ENCODE results near the gene TDP1. TPM values are rescaled to one million over a fixed set of nuclear protein-coding genes. Genes with fewer than 3 reads are reported as not detected.

The TDP1 gene
- total and polyA plus RNA-seq, 7 experiments from 2014 or later = 39.0 to 69.2 (median 62.3) TPM

- Histone ChIP-seq H3K36me3 (ENCODE audit: control insufficient read depth in 2 of 3, insufficient read depth in 3 of 3, low read length in 3 of 3) (peaks cover 0 to 65% (median 30%) of the 10 kb centered on the region in 3 experiments), H3K9me3 (ENCODE audit: control insufficient read depth in 2 of 3, low read length in 3 of 3) (no peaks in the 10 kb centered on the region), H3K4me1 (ENCODE audit: control insufficient read depth in 2 of 2, insufficient read depth in 2 of 2, low read length in 2 of 2) (no peaks in the 10 kb centered on the region), H3K4me3 (ENCODE audit: low read length) (no peak overlapping the region), H3K27me3 (ENCODE audit: control insufficient read depth in 2 of 2, insufficient read depth in 2 of 2, low read length in 2 of 2) (no peaks in the 10 kb centered on the region), H3K27ac (ENCODE audit: low read depth, low read length) (no peak overlapping the region)
- DNase-seq (no peak), ATAC-seq (no peak)
- H3K4me1 Mint-ChIP-seq = peaks cover 0 to 2% (median 0%) of the 10 kb centered on the region in 7 donors
- no peak overlapping the region for H3K27ac Mint-ChIP-seq
- no peak overlapping the region for H3K4me3 Mint-ChIP-seq
- H3K9me3 Mint-ChIP-seq = no peaks in the 10 kb centered on the region
- H3K36me3 Mint-ChIP-seq = peaks cover 7 to 71% (median 37%) of the 10 kb centered on the region in 5 donors
- POLR2A ChIA-PET = no interaction called here
- no peaks in the 10 kb centered on the region for H3K27me3 Mint-ChIP-seq
- CTCF ChIA-PET = interaction anchor here (1.6 kb wide), 1 partner anchor 16 kb away, joined by 5 read pairs; no protein-coding TSS in a partner anchor
- intact Hi-C loops (cut with micrococcal nuclease) = no loop called here
These were observed 33.1 kb downstream of the TDP1 start for GRCh38 chr14:89988787-89989186.

GRCh38 chr14:89990218-89990617 is 34.5 kb downstream of the TDP1 start:
- Histone ChIP-seq H3K4me1 (ENCODE audit: control insufficient read depth in 2 of 2, insufficient read depth in 2 of 2, low read length in 2 of 2) (no peaks in the 10 kb centered on the region), H3K9me3 (ENCODE audit: control insufficient read depth in 2 of 3, low read length in 3 of 3) (no peaks in the 10 kb centered on the region), H3K36me3 (ENCODE audit: control insufficient read depth in 2 of 3, insufficient read depth in 3 of 3, low read length in 3 of 3) (peaks cover 0 to 68% (median 30%) of the 10 kb centered on the region in 3 experiments), H3K27ac (ENCODE audit: low read depth, low read length) (no peak overlapping the region), H3K4me3 (ENCODE audit: low read length) (no peak overlapping the region), H3K27me3 (ENCODE audit: control insufficient read depth in 2 of 2, insufficient read depth in 2 of 2, low read length in 2 of 2) (no peaks in the 10 kb centered on the region)
- CTCF ChIA-PET = no interaction called here
- Mint-ChIP-seq H3K27me3 (no peaks in the 10 kb centered on the region), H3K27ac (no peak overlapping the region), H3K9me3 (no peaks in the 10 kb centered on the region), H3K4me1 (peaks cover 0 to 2% (median 0%) of the 10 kb centered on the region in 7 donors), H3K36me3 (peaks cover 14 to 69% (median 38%) of the 10 kb centered on the region in 5 donors), H3K4me3 (no peak overlapping the region)
- POLR2A ChIA-PET = no interaction called here
- intact Hi-C loops (cut with micrococcal nuclease) = no loop called here
- no peak for ATAC-seq
- DNase-seq = no peak

GRCh38 chr14:89990623-89991275 is 35.0 kb downstream of the TDP1 start:
- ATAC-seq (no peak), DNase-seq (no peak)
- H3K27ac Mint-ChIP-seq = no peak overlapping the region
- no peaks in the 10 kb centered on the region for H3K9me3 Mint-ChIP-seq
- intact Hi-C loops (cut with micrococcal nuclease) = no loop called here
- H3K9me3 ChIP-seq (ENCODE audit: control insufficient read depth in 2 of 3, low read length in 3 of 3) = no peaks in the 10 kb centered on the region
- H3K4me1 ChIP-seq (ENCODE audit: control insufficient read depth in 2 of 2, insufficient read depth in 2 of 2, low read length in 2 of 2) = no peaks in the 10 kb centered on the region
- peaks cover 14 to 75% (median 43%) of the 10 kb centered on the region in 5 donors for H3K36me3 Mint-ChIP-seq
- CTCF ChIA-PET = interaction anchor here (0.6 kb wide), 1 partner anchor 16 kb away, joined by 4 read pairs; no protein-coding TSS in a partner anchor
- H3K27ac ChIP-seq (ENCODE audit: low read depth, low read length) = no peak overlapping the region
- H3K36me3 ChIP-seq (ENCODE audit: control insufficient read depth in 2 of 3, insufficient read depth in 3 of 3, low read length in 3 of 3) = peaks cover 0 to 73% (median 30%) of the 10 kb centered on the region in 3 experiments
- no peaks in the 10 kb centered on the region for H3K27me3 Mint-ChIP-seq
- POLR2A ChIA-PET = no interaction called here
- H3K27me3 ChIP-seq (ENCODE audit: control insufficient read depth in 2 of 2, insufficient read depth in 2 of 2, low read length in 2 of 2) = no peaks in the 10 kb centered on the region
- no peak overlapping the region for H3K4me3 ChIP-seq (ENCODE audit: low read length)
- H3K4me3 Mint-ChIP-seq = no peak overlapping the region
- peaks cover 0 to 2% (median 0%) of the 10 kb centered on the region in 7 donors for H3K4me1 Mint-ChIP-seq

GRCh38 chr14:89992273-89992672 is 36.5 kb downstream of the TDP1 start:
- Histone ChIP-seq H3K36me3 (ENCODE audit: control insufficient read depth in 2 of 3, insufficient read depth in 3 of 3, low read length in 3 of 3) (peaks cover 0 to 76% (median 23%) of the 10 kb centered on the region in 3 experiments), H3K9me3 (ENCODE audit: control insufficient read depth in 2 of 3, low read length in 3 of 3) (no peaks in the 10 kb centered on the region), H3K4me3 (ENCODE audit: low read length) (no peak overlapping the region), H3K27me3 (ENCODE audit: control insufficient read depth in 2 of 2, insufficient read depth in 2 of 2, low read length in 2 of 2) (no peaks in the 10 kb centered on the region), H3K27ac (ENCODE audit: low read depth, low read length) (no peak overlapping the region), H3K4me1 (ENCODE audit: control insufficient read depth in 2 of 2, insufficient read depth in 2 of 2, low read length in 2 of 2) (no peaks in the 10 kb centered on the region)
- H3K4me1 Mint-ChIP-seq = peaks cover 0 to 2% (median 0%) of the 10 kb centered on the region in 7 donors
- H3K9me3 Mint-ChIP-seq = no peaks in the 10 kb centered on the region
- DNase-seq = no peak
- ChIA-PET CTCF (no interaction called here), POLR2A (no interaction called here)
- ATAC-seq = no peak
- intact Hi-C loops (cut with micrococcal nuclease) = no loop called here
- H3K27me3 Mint-ChIP-seq = no peaks in the 10 kb centered on the region
- no peak overlapping the region for H3K4me3 Mint-ChIP-seq
- H3K27ac Mint-ChIP-seq = no peak overlapping the region
- peaks cover 16 to 76% (median 47%) of the 10 kb centered on the region in 5 donors for H3K36me3 Mint-ChIP-seq

- ChIA-PET CTCF (no interaction called here), POLR2A (no interaction called here)
- H3K4me3 Mint-ChIP-seq = no peak overlapping the region
- Histone ChIP-seq H3K4me1 (ENCODE audit: control insufficient read depth in 2 of 2, insufficient read depth in 2 of 2, low read length in 2 of 2) (no peaks in the 10 kb centered on the region), H3K9me3 (ENCODE audit: control insufficient read depth in 2 of 3, low read length in 3 of 3) (no peaks in the 10 kb centered on the region), H3K4me3 (ENCODE audit: low read length) (no peak overlapping the region), H3K27me3 (ENCODE audit: control insufficient read depth in 2 of 2, insufficient read depth in 2 of 2, low read length in 2 of 2) (no peaks in the 10 kb centered on the region), H3K27ac (ENCODE audit: low read depth, low read length) (no peak overlapping the region), H3K36me3 (ENCODE audit: control insufficient read depth in 2 of 3, insufficient read depth in 3 of 3, low read length in 3 of 3) (peaks cover 4 to 72% (median 5%) of the 10 kb centered on the region in 3 experiments)
- ATAC-seq = no peak
- H3K4me1 Mint-ChIP-seq = no peaks in the 10 kb centered on the region
- H3K36me3 Mint-ChIP-seq = peaks cover 12 to 70% (median 42%) of the 10 kb centered on the region in 5 donors
- no peaks in the 10 kb centered on the region for H3K27me3 Mint-ChIP-seq
- intact Hi-C loops (cut with micrococcal nuclease) = no loop called here
- H3K9me3 Mint-ChIP-seq = no peaks in the 10 kb centered on the region
- DNase-seq = no peak
- peak overlapping the region in 1 of 9 donors; percentile 2 for H3K27ac Mint-ChIP-seq
These were observed 41.2 kb downstream of the TDP1 start for GRCh38 chr14:89996963-89997362.

GRCh38 chr14:90000935-90001334 is 45.2 kb downstream of the TDP1 start:
- Histone ChIP-seq H3K36me3 (ENCODE audit: control insufficient read depth in 2 of 3, insufficient read depth in 3 of 3, low read length in 3 of 3) (peaks cover 0 to 48% (median 11%) of the 10 kb centered on the region in 3 experiments), H3K4me1 (ENCODE audit: control insufficient read depth in 2 of 2, insufficient read depth in 2 of 2, low read length in 2 of 2) (no peaks in the 10 kb centered on the region), H3K4me3 (ENCODE audit: low read length) (no peak overlapping the region), H3K9me3 (ENCODE audit: control insufficient read depth in 2 of 3, low read length in 3 of 3) (no peaks in the 10 kb centered on the region), H3K27ac (ENCODE audit: low read depth, low read length) (no peak overlapping the region), H3K27me3 (ENCODE audit: control insufficient read depth in 2 of 2, insufficient read depth in 2 of 2, low read length in 2 of 2) (no peaks in the 10 kb centered on the region)
- no peak overlapping the region for H3K4me3 Mint-ChIP-seq
- ChIA-PET POLR2A (no interaction called here), CTCF (no interaction called here)
- no peak overlapping the region for H3K27ac Mint-ChIP-seq
- H3K36me3 Mint-ChIP-seq = peaks cover 5 to 74% (median 43%) of the 10 kb centered on the region in 5 donors
- intact Hi-C loops (cut with micrococcal nuclease) = no loop called here
- no peaks in the 10 kb centered on the region for H3K27me3 Mint-ChIP-seq
- no peaks in the 10 kb centered on the region for H3K9me3 Mint-ChIP-seq
- DNase-seq = no peak
- ATAC-seq = no peak
- H3K4me1 Mint-ChIP-seq = peaks cover 0 to 16% (median 0%) of the 10 kb centered on the region in 7 donors
